Large intestine (tissue), 3 donors: ENCODE measurements around the gene FLT1. TPM values are rescaled to one million over a fixed set of nuclear protein-coding genes. Genes with fewer than 3 reads are reported as not detected.

Experiments used
- DNase-seq, 2 donors: peaks; one replicate each; pipeline versions ENCODE4 v3.0.0 to v3.0.0-alpha.2; 2013
- H3K27ac ChIP-seq: one replicate; pipeline ENCODE4 v1.5.1; 2013; ENCODE audit warnings: low read length
- H3K27me3 ChIP-seq: 2 replicates; pipeline ENCODE4 v1.6.1; 2013; ENCODE audit warnings: low read length; ENCODE audit not compliant: control insufficient read depth, insufficient read depth
- H3K36me3 ChIP-seq: 2 replicates; pipeline ENCODE4 v1.6.1; 2013; ENCODE audit warnings: low read length; ENCODE audit not compliant: control insufficient read depth, insufficient read depth
- H3K4me1 ChIP-seq: one replicate; pipeline ENCODE4 v1.6.1; 2013; ENCODE audit warnings: low read length; ENCODE audit not compliant: control insufficient read depth, insufficient read depth
- H3K4me3 ChIP-seq: one replicate; pipeline ENCODE4 v1.5.1; 2013; ENCODE audit warnings: low read length
- H3K9me3 ChIP-seq: one replicate; pipeline ENCODE4 v1.6.1; 2013; ENCODE audit warnings: mild to moderate bottlenecking, low read depth, low read length, moderate library complexity; ENCODE audit not compliant: control insufficient read depth
- WGBS: methylation state at CpG from one replicate; pipeline ENCODE4 v1.1.5; 2013; ENCODE audit warnings: low lambda C conversion rate; ENCODE audit not compliant: insufficient coverage; 5-methylcytosine and 5-hydroxymethylcytosine counted together
- polyA plus RNA-seq: library from polyadenylated mRNA; unstranded; fragments of 120-200 nt; gene quantifications from one replicate; pipeline ENCODE4 v1.2.1, GENCODE V29; 2013

FLT1 gene
- polyA plus RNA-seq, 1 donor: 6.9 TPM

DNA sequence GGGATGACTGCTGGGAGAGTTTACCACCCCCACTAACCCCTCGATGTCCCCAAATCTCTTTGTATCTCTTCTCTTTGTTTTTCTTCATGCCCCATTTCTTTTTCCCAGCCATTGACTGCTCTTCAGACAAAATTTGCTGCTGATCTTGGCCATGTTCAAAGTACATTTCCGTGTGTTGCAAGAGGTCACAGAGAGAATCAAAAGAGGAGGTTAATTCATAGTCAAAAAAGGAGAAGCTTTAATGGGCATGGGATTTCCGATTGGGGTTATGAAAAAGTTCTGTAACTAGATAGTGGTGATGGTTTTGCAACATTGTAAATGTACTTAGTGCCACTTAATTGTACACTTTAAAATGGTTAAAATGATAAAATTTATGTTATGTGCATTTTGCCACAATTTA lies 121.1 kb downstream of the FLT1 start:
- WGBS: 62% methylated on average over 3 of the region's 3 CpGs
- H3K9me3 ChIP-seq: no peaks in the 10 kb centered on the region
- H3K27ac ChIP-seq: no peak overlapping the region
- no peak overlapping the region for H3K4me3 ChIP-seq
- no peaks in the 10 kb centered on the region for H3K4me1 ChIP-seq
- H3K27me3 ChIP-seq: no peaks in the 10 kb centered on the region
- H3K36me3 ChIP-seq: no peaks in the 10 kb centered on the region
- DNase-seq: no peak

DNA sequence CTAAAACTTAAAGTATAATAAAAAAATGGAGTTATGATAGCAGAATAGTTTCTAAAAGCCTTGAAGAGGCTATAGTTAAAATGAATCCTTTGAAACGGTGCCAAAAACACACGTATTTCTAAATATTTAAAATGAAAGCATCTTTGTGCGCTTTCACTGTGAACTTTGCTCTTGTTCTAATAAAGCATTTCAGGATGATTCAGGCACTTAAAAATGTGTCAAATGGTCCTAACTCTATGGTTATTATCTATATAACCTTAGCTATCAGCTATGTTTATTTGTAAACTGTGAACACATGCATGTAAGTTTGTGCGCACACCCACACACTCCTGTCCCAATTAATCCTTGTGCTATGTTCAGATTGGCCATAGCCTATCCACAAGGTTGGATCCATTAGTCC lies 124.5 kb downstream of the FLT1 start:
- H3K9me3 ChIP-seq: no peaks in the 10 kb centered on the region
- no peaks in the 10 kb centered on the region for H3K27me3 ChIP-seq
- no peak overlapping the region for H3K27ac ChIP-seq
- DNase-seq: peak in 1 of 2 donors; percentile 28
- no peaks in the 10 kb centered on the region for H3K4me1 ChIP-seq
- WGBS: 59% methylated on average over 4 of the region's 4 CpGs
- no peaks in the 10 kb centered on the region for H3K36me3 ChIP-seq
- H3K4me3 ChIP-seq: no peak overlapping the region

GRCh38 chr13:28358708-28359107 lies 136.2 kb downstream of the FLT1 start:
- Histone ChIP-seq H3K4me3 (no peak overlapping the region), H3K9me3 (no peaks in the 10 kb centered on the region), H3K27me3 (no peaks in the 10 kb centered on the region), H3K36me3 (no peaks in the 10 kb centered on the region), H3K27ac (no peak overlapping the region), H3K4me1 (no peaks in the 10 kb centered on the region)
- no peak for DNase-seq
- WGBS: 100% methylated on average over 2 of the region's 2 CpGs

DNA sequence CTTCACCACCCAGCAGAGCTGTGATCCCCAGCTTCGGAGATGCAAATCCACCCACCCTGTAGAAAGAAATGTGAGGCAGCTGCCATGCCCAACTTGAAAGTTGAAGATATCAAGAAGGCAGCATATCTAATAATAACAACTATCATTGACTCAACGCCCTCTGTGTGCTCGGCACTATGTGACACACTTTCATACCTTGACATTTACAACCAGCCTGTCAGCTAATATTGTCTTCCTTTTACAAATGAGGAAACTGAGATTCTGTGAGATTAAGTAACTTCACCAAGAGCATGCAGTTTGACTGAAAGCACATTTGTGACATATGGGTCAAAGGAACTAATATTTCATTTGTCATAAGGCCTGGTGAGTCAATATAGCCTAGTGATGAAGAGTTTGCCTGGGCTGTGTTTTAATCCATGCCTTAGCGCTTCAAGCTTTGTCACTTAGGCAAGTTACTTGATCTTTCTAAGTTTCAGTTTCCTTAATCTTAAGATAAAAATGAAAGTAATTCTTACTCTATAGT lies 137.0 kb downstream of the FLT1 start:
- 100% methylated on average over 1 of the region's 4 CpGs for WGBS

GRCh38 chr13:28357247-28357825 lies 137.6 kb downstream of the FLT1 start:
- Histone ChIP-seq H3K4me3 (no peak overlapping the region), H3K9me3 (no peaks in the 10 kb centered on the region), H3K27ac (no peak overlapping the region), H3K36me3 (no peaks in the 10 kb centered on the region), H3K27me3 (no peaks in the 10 kb centered on the region), H3K4me1 (no peaks in the 10 kb centered on the region)
- DNase-seq: no peak
- WGBS: 80% methylated on average over 1 of the region's 8 CpGs

More for the DNA sequence above, 137.0 kb downstream of the FLT1 start:
- DNase-seq: no peak
- Histone ChIP-seq H3K27me3 (no peaks in the 10 kb centered on the region), H3K4me1 (no peaks in the 10 kb centered on the region), H3K36me3 (no peaks in the 10 kb centered on the region), H3K27ac (no peak overlapping the region), H3K4me3 (no peak overlapping the region), H3K9me3 (no peaks in the 10 kb centered on the region)

- no CpG with 5 or more reads among the region's 5 CpGs for WGBS
- H3K4me3 ChIP-seq: no peak overlapping the region
- no peak for DNase-seq
- no peaks in the 10 kb centered on the region for H3K4me1 ChIP-seq
- no peak overlapping the region for H3K27ac ChIP-seq
- no peaks in the 10 kb centered on the region for H3K9me3 ChIP-seq
- H3K36me3 ChIP-seq: no peaks in the 10 kb centered on the region
- H3K27me3 ChIP-seq: no peaks in the 10 kb centered on the region
Measured at GRCh38 chr13:28356561-28357021, 138.3 kb downstream of the FLT1 start.

- Histone ChIP-seq H3K36me3 (no peaks in the 10 kb centered on the region), H3K27me3 (no peaks in the 10 kb centered on the region), H3K27ac (no peak overlapping the region), H3K4me1 (no peaks in the 10 kb centered on the region), H3K4me3 (no peak overlapping the region), H3K9me3 (no peaks in the 10 kb centered on the region)
- DNase-seq: no peak
- WGBS: no CpG with 5 or more reads among the region's 8 CpGs
Measured at GRCh38 chr13:28355822-28356371, 139.0 kb downstream of the FLT1 start.

- no peak for DNase-seq
- WGBS: 86% methylated on average over 2 of the region's 14 CpGs
- Histone ChIP-seq H3K4me3 (no peak overlapping the region), H3K27me3 (no peaks in the 10 kb centered on the region), H3K36me3 (no peaks in the 10 kb centered on the region), H3K4me1 (no peaks in the 10 kb centered on the region), H3K9me3 (no peaks in the 10 kb centered on the region), H3K27ac (no peak overlapping the region)
Measured at GRCh38 chr13:28355046-28355821, 139.7 kb downstream of the FLT1 start.

- no peak for DNase-seq
- H3K9me3 ChIP-seq: no peaks in the 10 kb centered on the region
- H3K4me1 ChIP-seq: no peaks in the 10 kb centered on the region
- 53% methylated on average over 2 of the region's 4 CpGs for WGBS
- H3K27me3 ChIP-seq: no peaks in the 10 kb centered on the region
- H3K36me3 ChIP-seq: no peaks in the 10 kb centered on the region
- H3K4me3 ChIP-seq: no peak overlapping the region
- no peak overlapping the region for H3K27ac ChIP-seq
Measured at GRCh38 chr13:28353679-28354078, 141.2 kb downstream of the FLT1 start.

DNA sequence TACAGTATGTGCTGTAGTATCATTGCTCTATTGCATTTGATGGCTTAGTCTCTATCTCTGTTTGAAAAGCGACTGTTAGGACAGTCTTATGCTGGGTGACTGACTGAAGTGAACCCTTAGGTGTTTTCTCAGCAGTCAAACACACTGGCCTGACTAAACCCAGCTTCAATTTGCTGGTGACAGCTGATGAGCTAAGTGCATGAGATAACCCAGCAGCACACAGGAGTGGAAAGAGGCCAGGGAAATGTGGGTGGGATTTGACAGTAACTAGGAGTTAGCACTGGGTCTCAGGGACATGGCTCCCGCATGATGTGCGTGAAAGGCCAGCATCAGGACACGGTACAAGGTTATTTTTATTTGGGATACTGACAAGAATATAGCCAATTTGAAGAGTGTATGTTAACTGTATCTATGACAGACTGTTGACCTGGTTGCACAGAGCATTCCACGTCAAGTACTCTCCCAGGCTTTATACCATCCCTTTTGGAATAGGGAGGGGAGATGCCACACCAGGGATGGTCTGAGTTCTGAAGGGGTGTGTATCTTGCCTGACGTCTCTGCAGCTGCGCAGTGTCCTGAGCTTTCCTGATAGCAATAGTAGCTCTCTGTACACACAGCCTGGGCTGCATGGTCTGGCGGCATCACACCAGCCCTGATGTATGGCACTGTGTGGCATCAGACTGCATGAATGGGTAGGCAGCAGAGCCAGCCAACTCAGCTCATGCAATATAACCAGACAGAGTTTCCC lies 144.8 kb downstream of the FLT1 start:
- Histone ChIP-seq H3K4me3 (no peak overlapping the region), H3K9me3 (no peaks in the 10 kb centered on the region), H3K27ac (no peak overlapping the region), H3K4me1 (no peaks in the 10 kb centered on the region), H3K27me3 (no peaks in the 10 kb centered on the region), H3K36me3 (no peaks in the 10 kb centered on the region)
- DNase-seq: no peak
- WGBS: no CpG with 5 or more reads among the region's 8 CpGs
